IgD-negative memory B cell (primary cell): ENCODE results near the gene TALDO1. TPM values are rescaled to one million over a fixed set of nuclear protein-coding genes. Genes with fewer than 3 reads are reported as not detected.

ENCODE experiments used
- H3K27ac Mint-ChIP-seq, 3 donors: one replicate each; pipeline ENCODE4 v1.8.0; 2020 to 2022; ENCODE audit warnings: mild to moderate bottlenecking in 3 of 3, mixed read lengths in 3 of 3, moderate library complexity in 1 of 3
- H3K27me3 Mint-ChIP-seq: one replicate; pipeline ENCODE4 v1.8.0; 2021; ENCODE audit warnings: mixed read lengths
- H3K36me3 Mint-ChIP-seq: one replicate; pipeline ENCODE4 v1.8.0; 2020; ENCODE audit warnings: mild to moderate bottlenecking, mixed read lengths
- H3K4me1 Mint-ChIP-seq, 3 donors: one replicate each; pipeline ENCODE4 v1.8.0; 2020 to 2022; ENCODE audit warnings: mixed read lengths in 3 of 3, mild to moderate bottlenecking in 1 of 3
- H3K4me3 Mint-ChIP-seq, 4 donors: one replicate each; pipeline ENCODE4 v1.8.0; 2020 to 2022; ENCODE audit warnings: mild to moderate bottlenecking in 4 of 4, mixed read lengths in 4 of 4, moderate library complexity in 3 of 4
- H3K9me3 Mint-ChIP-seq, 3 donors: one replicate each; pipeline ENCODE4 v1.8.0; 2020 to 2021; ENCODE audit warnings: mixed read lengths in 3 of 3, mild to moderate bottlenecking in 1 of 3
- polyA plus RNA-seq: library from polyadenylated mRNA; unstranded; fragments of 300-500 nt; fragmentation: Illumina TruSeq; gene quantifications from one replicate; pipeline ENCODE4 v1.2.3, GENCODE V29; 2021

The TALDO1 gene
- polyA plus RNA-seq, 1 donor from 2014 or later = 246 TPM

DNA sequence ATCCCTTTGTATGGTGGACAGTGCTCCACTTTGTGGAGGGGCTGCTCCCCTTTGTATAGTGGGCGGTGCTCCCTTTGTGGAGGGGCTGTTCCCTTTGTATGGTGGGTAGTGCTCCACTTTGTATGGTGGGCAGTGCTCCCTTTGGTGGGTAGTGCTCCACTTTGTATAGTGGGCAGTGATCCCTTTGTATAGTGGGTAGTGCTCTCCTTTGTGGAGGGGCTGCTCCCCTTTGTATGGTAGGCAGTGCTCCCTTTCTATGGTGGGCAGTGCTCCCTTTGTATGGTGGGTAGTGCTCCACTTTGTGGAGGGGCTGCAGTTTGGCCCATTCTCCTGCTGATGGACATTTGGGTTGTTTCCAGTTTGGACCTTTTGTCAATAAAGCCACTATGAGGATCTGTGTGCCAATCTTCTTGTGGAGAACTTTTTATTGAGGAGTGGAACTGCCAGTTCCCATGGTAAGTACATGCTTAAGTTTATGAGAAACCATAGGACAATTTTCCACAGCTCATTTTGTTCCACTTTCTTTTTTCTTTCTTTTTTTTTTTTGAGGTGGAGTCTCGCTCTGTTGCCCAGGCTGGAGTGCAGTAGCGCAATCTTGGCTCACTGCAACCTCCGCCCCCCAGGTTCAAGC lies 4.6 kb upstream of the TALDO1 start:
- H3K4me1 Mint-ChIP-seq = peaks cover 7 to 13% (median 8%) of the 10 kb centered on the region in 3 donors
- peaks cover 10% of the 10 kb centered on the region for H3K27me3 Mint-ChIP-seq
- H3K27ac Mint-ChIP-seq = no peak overlapping the region
- H3K36me3 Mint-ChIP-seq = no peaks in the 10 kb centered on the region
- no peak overlapping the region for H3K4me3 Mint-ChIP-seq
- no peaks in the 10 kb centered on the region for H3K9me3 Mint-ChIP-seq

DNA sequence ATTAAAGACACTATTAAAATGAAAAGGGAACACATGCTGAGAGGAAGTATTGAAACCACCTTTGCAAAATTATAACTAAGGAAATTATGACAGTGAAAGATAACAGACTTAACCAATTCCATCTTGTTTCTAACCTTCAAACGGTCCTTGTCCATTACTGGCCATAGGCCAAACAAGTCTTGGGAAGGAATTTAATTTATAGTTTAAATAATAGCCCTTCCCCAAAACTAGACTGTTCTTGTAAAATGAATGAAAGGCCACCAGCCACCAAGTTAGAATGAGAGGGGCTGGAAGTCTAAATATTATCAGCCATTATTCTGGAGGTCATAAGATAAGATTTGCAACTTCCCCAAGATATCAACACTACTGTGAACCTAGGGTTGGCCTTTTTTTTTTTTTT lies 1.8 kb upstream of the TALDO1 start:
- Mint-ChIP-seq H3K36me3 (no peaks in the 10 kb centered on the region), H3K4me3 (peak overlapping the region in 1 of 4 donors; percentile 20)

GRCh38 chr11:746289-747157 lies 741 bp upstream of the TALDO1 start:
- Mint-ChIP-seq H3K27ac (peak overlapping the region; percentile 45 to 89 (median 80)), H3K27me3 (no peaks in the 10 kb centered on the region)

More for the DNA sequence above, 1.8 kb upstream of the TALDO1 start:
- H3K4me1 Mint-ChIP-seq = peaks cover 12 to 17% (median 14%) of the 10 kb centered on the region in 3 donors
- H3K9me3 Mint-ChIP-seq = no peaks in the 10 kb centered on the region
- H3K27ac Mint-ChIP-seq = no peak overlapping the region
- H3K27me3 Mint-ChIP-seq = no peaks in the 10 kb centered on the region

GRCh38 chr11:748007-748359 lies 719 bp downstream of the TALDO1 start:
- Mint-ChIP-seq H3K36me3 (no peaks in the 10 kb centered on the region), H3K27ac (peak overlapping the region; percentile 47 to 89 (median 88)), H3K4me3 (peak overlapping the region; percentile 85 to 94 (median 90)), H3K9me3 (no peaks in the 10 kb centered on the region), H3K27me3 (no peaks in the 10 kb centered on the region), H3K4me1 (peaks cover 12 to 21% (median 18%) of the 10 kb centered on the region in 3 donors)

More at GRCh38 chr11:746289-747157, 741 bp upstream of the TALDO1 start:
- Mint-ChIP-seq H3K36me3 (no peaks in the 10 kb centered on the region), H3K9me3 (no peaks in the 10 kb centered on the region), H3K4me1 (peaks cover 12 to 21% (median 14%) of the 10 kb centered on the region in 3 donors), H3K4me3 (peak overlapping the region; percentile 85 to 97 (median 94))

DNA sequence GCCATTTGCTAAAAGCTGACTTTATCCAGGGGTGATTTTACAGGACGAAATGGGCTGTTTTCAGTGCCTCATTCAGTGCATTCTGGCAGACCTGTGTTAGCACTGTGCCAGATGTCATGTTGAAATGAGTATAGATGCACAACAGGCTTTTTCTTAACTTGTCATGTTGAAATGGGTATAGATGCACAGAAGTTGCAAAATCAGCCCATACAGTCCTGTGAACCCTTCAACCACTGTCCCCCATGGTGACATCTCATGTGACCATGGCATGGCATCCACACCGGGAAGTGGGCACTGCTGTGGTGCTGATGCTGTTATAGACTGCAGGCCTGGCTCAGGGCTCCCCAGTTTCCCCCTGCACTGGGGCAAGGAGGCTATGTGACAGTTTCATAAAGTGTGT lies 2.5 kb downstream of the TALDO1 start:
- no peaks in the 10 kb centered on the region for H3K27me3 Mint-ChIP-seq
- H3K36me3 Mint-ChIP-seq = no peaks in the 10 kb centered on the region
- H3K4me3 Mint-ChIP-seq = peak overlapping the region in 2 of 4 donors; percentile 45 to 65
- H3K27ac Mint-ChIP-seq = peak overlapping the region in 1 of 3 donors; percentile 23
- peaks cover 12 to 21% (median 18%) of the 10 kb centered on the region in 3 donors for H3K4me1 Mint-ChIP-seq
- H3K9me3 Mint-ChIP-seq = no peaks in the 10 kb centered on the region

- H3K27ac Mint-ChIP-seq = no peak overlapping the region
- no peaks in the 10 kb centered on the region for H3K27me3 Mint-ChIP-seq
- no peak overlapping the region for H3K4me3 Mint-ChIP-seq
- no peaks in the 10 kb centered on the region for H3K9me3 Mint-ChIP-seq
- H3K4me1 Mint-ChIP-seq = peaks cover 0 to 2% (median under 1%) of the 10 kb centered on the region in 3 donors
- H3K36me3 Mint-ChIP-seq = no peaks in the 10 kb centered on the region
These were observed 13.0 kb downstream of the TALDO1 start for GRCh38 chr11:760236-760635.

GRCh38 chr11:761526-762108 lies 14.4 kb downstream of the TALDO1 start:
- Mint-ChIP-seq H3K4me3 (no peak overlapping the region), H3K27me3 (no peaks in the 10 kb centered on the region), H3K9me3 (no peaks in the 10 kb centered on the region), H3K27ac (peak overlapping the region in 1 of 3 donors; percentile 12), H3K4me1 (peaks cover 0 to 5% (median 2%) of the 10 kb centered on the region in 3 donors), H3K36me3 (no peaks in the 10 kb centered on the region)

DNA sequence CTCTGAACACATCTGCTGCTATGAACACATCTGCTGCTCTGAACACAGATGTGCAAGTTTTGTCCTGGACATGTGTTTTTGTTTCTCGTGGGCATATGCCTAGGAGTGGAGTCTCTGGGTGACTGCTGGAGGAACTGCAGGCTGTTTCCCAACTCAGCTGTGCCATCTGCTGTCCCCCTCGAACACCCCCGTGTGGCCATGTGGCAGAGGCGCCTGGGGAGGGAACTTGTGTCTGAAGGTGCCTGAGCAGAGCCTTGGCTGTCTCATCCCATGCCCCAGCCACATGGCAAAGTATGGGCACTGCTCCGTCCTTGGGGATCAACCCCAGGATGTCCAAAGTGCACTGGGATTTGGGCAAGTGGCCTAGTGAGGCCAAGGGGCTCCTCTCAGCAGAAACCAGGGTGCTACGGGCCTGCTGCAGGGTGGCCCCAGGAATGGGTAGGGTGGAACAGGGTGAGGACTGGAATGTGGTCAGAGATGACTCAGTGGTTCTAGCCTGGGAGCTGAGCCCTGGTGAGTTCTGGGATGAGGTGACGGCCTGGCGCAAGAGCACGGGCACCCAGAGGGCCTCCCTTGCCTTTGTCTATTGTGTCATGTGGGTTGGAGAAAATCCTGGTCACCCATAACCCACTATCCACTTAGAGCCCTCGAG lies 15.3 kb downstream of the TALDO1 start:
- H3K27ac Mint-ChIP-seq = no peak overlapping the region
- no peaks in the 10 kb centered on the region for H3K36me3 Mint-ChIP-seq
- H3K9me3 Mint-ChIP-seq = no peaks in the 10 kb centered on the region
- H3K4me1 Mint-ChIP-seq = peaks cover 0 to 5% (median 2%) of the 10 kb centered on the region in 3 donors
- no peaks in the 10 kb centered on the region for H3K27me3 Mint-ChIP-seq
- H3K4me3 Mint-ChIP-seq = no peak overlapping the region

DNA sequence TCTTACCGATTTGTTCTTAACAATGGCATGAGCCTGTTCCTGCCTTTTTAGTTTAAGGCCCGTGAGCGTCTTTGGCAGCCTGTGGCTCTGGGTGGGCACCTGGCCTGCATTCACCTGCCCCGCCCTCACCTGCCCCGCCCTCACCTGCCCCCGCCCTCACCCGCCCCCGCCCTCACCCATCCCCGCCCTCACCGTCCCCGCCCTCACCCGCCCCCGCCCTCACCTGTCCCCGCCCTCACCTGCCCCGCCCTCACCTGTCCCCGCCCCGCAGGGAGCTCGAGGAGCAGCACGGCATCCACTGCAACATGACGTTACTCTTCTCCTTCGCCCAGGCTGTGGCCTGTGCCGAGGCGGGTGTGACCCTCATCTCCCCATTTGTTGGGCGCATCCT lies 15.8 kb downstream of the TALDO1 start:
- peaks cover 0 to 5% (median 2%) of the 10 kb centered on the region in 3 donors for H3K4me1 Mint-ChIP-seq
- H3K27ac Mint-ChIP-seq = peak overlapping the region in 1 of 3 donors; percentile 10
- no peaks in the 10 kb centered on the region for H3K27me3 Mint-ChIP-seq
- no peaks in the 10 kb centered on the region for H3K36me3 Mint-ChIP-seq
- H3K9me3 Mint-ChIP-seq = no peaks in the 10 kb centered on the region
- H3K4me3 Mint-ChIP-seq = no peak overlapping the region

GRCh38 chr11:763549-764321 lies 16.5 kb downstream of the TALDO1 start:
- H3K4me1 Mint-ChIP-seq = peaks cover 0 to 5% (median 2%) of the 10 kb centered on the region in 3 donors
- H3K27ac Mint-ChIP-seq = peak overlapping the region in 1 of 3 donors; percentile 10
- no peak overlapping the region for H3K4me3 Mint-ChIP-seq
- H3K36me3 Mint-ChIP-seq = no peaks in the 10 kb centered on the region
- H3K9me3 Mint-ChIP-seq = no peaks in the 10 kb centered on the region
- no peaks in the 10 kb centered on the region for H3K27me3 Mint-ChIP-seq

DNA sequence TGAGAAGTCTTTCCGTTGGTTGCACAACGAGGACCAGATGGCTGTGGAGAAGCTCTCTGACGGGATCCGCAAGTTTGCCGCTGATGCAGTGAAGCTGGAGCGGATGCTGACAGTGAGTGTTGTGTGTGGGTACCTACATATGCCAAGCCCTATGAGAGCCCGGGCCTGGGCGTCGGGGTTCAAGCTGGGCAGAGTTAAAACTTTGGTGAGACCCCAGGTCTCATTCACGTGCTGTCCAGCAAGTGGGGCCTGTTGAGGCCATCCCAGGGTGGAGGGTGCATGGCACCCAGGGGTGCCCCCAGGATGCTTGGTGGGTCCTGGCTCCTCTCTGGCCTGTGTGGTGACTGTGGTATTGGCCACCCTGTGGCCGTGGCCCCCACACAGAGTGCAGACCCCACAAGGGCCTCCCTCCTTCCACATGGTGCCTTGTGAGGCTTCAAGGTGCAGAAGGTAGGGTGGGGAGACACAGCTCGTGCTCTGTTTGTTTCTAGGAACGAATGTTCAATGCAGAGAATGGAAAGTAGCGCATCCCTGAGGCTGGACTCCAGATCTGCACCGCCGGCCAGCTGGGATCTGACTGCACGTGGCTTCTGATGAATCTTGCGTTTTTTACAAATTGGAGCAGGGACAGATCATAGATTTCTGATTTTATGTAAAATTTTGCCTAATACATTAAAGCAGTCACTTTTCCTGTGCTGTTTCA lies 17.2 kb downstream of the TALDO1 start:
- Mint-ChIP-seq H3K4me1 (peaks cover 0 to 5% (median 2%) of the 10 kb centered on the region in 3 donors), H3K4me3 (no peak overlapping the region), H3K27ac (no peak overlapping the region), H3K36me3 (no peaks in the 10 kb centered on the region), H3K27me3 (no peaks in the 10 kb centered on the region), H3K9me3 (no peaks in the 10 kb centered on the region)

DNA sequence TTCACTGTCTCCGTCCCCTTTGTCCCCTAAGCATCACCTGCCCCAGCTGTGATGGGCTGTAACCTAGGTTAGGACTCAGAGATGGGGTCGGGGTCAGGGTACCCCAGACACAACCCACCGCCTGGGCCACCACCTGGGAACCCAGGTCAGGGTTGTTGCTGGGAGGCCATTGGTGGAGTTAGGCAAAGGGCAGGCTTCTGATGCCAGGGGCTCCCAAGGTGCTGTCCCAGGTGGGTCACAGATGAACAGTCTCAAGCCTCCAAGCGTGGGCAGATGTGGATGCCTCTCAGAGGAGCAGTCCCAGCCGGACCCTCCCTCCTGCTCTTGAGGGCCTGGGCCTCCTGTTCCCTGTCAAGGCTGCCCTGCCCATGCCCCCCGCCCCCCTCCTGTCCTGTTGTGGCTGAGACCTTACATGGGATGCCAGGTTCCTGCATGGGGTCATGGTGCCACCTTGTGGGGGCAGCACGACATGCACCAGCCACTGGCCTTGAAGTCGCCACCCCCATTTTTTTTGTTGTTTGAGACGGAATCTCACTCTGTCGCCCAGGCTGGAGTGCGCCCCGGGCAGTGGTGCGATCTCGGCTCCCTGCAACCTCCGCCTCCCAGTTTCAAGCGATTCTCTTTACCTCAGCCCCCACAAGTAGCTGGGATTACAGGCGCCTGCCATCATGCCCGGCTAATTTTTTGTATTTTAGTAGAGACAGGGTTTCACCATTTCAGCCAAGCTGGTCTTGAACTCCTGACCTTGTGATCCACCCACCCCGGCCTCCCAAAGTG lies 17.9 kb downstream of the TALDO1 start:
- no peaks in the 10 kb centered on the region for H3K36me3 Mint-ChIP-seq
- H3K4me3 Mint-ChIP-seq = peak overlapping the region in 1 of 4 donors; percentile 45
- H3K4me1 Mint-ChIP-seq = peaks cover 0 to 5% (median 2%) of the 10 kb centered on the region in 3 donors
- no peaks in the 10 kb centered on the region for H3K27me3 Mint-ChIP-seq
- H3K9me3 Mint-ChIP-seq = no peaks in the 10 kb centered on the region
- peak overlapping the region in 1 of 3 donors; percentile 35 for H3K27ac Mint-ChIP-seq

DNA sequence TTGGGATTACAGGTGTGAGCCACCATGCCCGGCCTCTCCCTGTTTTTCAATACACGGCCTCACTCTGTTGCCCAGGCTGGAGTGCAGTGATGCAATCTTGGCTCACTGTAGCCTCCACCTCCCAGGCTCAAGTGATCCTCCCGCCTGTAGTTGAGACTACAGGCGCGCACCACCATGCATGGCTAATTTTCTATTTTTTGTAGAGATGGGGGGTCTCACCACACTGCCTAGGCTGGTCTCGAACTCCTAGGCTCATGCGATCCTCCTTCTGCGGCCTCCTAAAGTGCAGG lies 18.5 kb downstream of the TALDO1 start:
- peaks cover 0 to 5% (median 2%) of the 10 kb centered on the region in 3 donors for H3K4me1 Mint-ChIP-seq
- H3K36me3 Mint-ChIP-seq = no peaks in the 10 kb centered on the region
- H3K27me3 Mint-ChIP-seq = no peaks in the 10 kb centered on the region
- no peaks in the 10 kb centered on the region for H3K9me3 Mint-ChIP-seq
- H3K4me3 Mint-ChIP-seq = no peak overlapping the region
- no peak overlapping the region for H3K27ac Mint-ChIP-seq
